ENCODE measurements around the gene AFAP1L2. TPM values are rescaled to one million over a fixed set of nuclear protein-coding genes. Genes with fewer than 3 reads are reported as not detected.

AFAP1L2 gene
- total and polyA plus RNA-seq, 2 donors (not counting 1 experiment from before 2014, with no cell fraction given): 4.7 to 4.9 TPM

DNA sequence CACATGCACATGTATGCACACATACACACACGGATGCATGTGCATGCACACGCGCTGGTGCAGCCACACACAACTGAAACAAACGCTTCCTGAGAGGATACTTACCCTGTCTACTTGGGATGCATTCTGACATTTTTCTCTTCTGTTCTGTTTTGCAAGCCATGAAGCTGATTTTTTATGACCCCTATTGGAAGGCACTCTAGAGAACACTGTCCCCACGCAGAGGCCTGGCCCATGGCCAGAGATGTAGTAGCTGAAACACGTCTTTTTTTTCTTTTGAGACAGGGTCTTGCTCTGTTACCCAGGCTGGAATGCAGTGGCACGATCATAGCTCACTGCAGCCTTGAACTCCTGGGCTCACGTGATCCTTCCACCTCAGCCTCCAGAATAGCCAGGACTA, 117.4 kb downstream of the AFAP1L2 start:
- H2AFZ ChIP-seq (ENCODE audit: insufficient read depth, low read depth, low read length, poor library complexity, severe bottlenecking): no peak overlapping the region
- H3K9me3 ChIP-seq (ENCODE audit: control extremely low read depth in 1 of 3, control insufficient read depth in 2 of 3, insufficient read depth in 1 of 3, low read length in 2 of 3): peaks cover 0 to 4% (median 0%) of the 10 kb centered on the region in 3 donors
- CTCF ChIA-PET: interaction anchor here (1.6 kb wide), 1 partner anchor 17 kb away, joined by 7 read pairs; no protein-coding TSS in a partner anchor
- H3K9ac ChIP-seq (ENCODE audit: low read length): no peak overlapping the region
- Mint-ChIP-seq H3K4me1 (no peaks in the 10 kb centered on the region), H3K27me3 (no peaks in the 10 kb centered on the region), H3K9me3 (ENCODE audit: insufficient read depth) (no peaks in the 10 kb centered on the region), H3K27ac (no peak overlapping the region), H3K4me3 (no peak overlapping the region)
- WGBS (ENCODE audit: insufficient coverage): 92% methylated on average over 8 of the region's 8 CpGs
- TF ChIP-seq, protein P1, sequence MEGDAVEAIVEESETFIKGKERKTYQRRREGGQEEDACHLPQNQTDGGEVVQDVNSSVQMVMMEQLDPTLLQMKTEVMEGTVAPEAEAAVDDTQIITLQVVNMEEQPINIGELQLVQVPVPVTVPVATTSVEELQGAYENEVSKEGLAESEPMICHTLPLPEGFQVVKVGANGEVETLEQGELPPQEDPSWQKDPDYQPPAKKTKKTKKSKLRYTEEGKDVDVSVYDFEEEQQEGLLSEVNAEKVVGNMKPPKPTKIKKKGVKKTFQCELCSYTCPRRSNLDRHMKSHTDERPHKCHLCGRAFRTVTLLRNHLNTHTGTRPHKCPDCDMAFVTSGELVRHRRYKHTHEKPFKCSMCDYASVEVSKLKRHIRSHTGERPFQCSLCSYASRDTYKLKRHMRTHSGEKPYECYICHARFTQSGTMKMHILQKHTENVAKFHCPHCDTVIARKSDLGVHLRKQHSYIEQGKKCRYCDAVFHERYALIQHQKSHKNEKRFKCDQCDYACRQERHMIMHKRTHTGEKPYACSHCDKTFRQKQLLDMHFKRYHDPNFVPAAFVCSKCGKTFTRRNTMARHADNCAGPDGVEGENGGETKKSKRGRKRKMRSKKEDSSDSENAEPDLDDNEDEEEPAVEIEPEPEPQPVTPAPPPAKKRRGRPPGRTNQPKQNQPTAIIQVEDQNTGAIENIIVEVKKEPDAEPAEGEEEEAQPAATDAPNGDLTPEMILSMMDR (IDR thresholded peaks at IDR 0.05): no peak
- TF ChIP-seq EZH2 (IDR thresholded peaks at IDR 0.05; ENCODE audit: borderline replicate concordance, insufficient read depth, low read depth, low read length, poor library complexity, severe bottlenecking): no peak
- H3K79me2 ChIP-seq (ENCODE audit: control insufficient read depth, insufficient read depth, low read length): no peaks in the 10 kb centered on the region
- no peaks in the 10 kb centered on the region for H4K20me1 ChIP-seq (ENCODE audit: control insufficient read depth, insufficient read depth, low read length, poor library complexity, severe bottlenecking)
- no peak for DNase-seq
- H3K36me3 ChIP-seq (replicated peaks in 1 of 2; ENCODE audit: control extremely low read depth in 1 of 2, control insufficient read depth in 1 of 2, extremely low read depth in 1 of 2, insufficient read depth in 2 of 2, low read length in 1 of 2): no peaks in the 10 kb centered on the region
- POLR2A ChIA-PET: no interaction called here
- no peak overlapping the region for H3K4me3 ChIP-seq (ENCODE audit: control extremely low read depth in 1 of 5, extremely low read depth in 1 of 5, insufficient read depth in 1 of 5, low read depth in 2 of 5, low read length in 4 of 5)
- intact Hi-C loops (cut with micrococcal nuclease): no loop called here
- ATAC-seq (ENCODE audit: low read depth): no peak
- no peaks in the 10 kb centered on the region for H3K4me1 ChIP-seq (ENCODE audit: control insufficient read depth in 2 of 2, insufficient read depth in 2 of 2, low read length in 2 of 2)
- H3K4me2 ChIP-seq (replicated peaks; ENCODE audit: low read depth, low read length, poor library complexity, severe bottlenecking): no peak overlapping the region
- no peaks in the 10 kb centered on the region for H3K27me3 ChIP-seq (replicated peaks in 1 of 4; ENCODE audit: control extremely low read depth in 1 of 4, control insufficient read depth in 3 of 4, insufficient read depth in 4 of 4, low read length in 3 of 4)
- H3K27ac ChIP-seq (ENCODE audit: low read length in 2 of 2): no peak overlapping the region

DNA sequence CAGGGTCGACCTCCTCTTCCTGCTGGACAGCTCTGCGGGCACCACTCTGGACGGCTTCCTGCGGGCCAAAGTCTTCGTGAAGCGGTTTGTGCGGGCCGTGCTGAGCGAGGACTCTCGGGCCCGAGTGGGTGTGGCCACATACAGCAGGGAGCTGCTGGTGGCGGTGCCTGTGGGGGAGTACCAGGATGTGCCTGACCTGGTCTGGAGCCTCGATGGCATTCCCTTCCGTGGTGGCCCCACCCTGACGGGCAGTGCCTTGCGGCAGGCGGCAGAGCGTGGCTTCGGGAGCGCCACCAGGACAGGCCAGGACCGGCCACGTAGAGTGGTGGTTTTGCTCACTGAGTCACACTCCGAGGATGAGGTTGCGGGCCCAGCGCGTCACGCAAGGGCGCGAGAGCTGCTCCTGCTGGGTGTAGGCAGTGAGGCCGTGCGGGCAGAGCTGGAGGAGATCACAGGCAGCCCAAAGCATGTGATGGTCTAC, 118.3 kb downstream of the AFAP1L2 start:
- Histone ChIP-seq H3K4me3 (ENCODE audit: control extremely low read depth in 1 of 5, extremely low read depth in 1 of 5, insufficient read depth in 1 of 5, low read depth in 2 of 5, low read length in 4 of 5) (no peak overlapping the region), H2AFZ (ENCODE audit: insufficient read depth, low read depth, low read length, poor library complexity, severe bottlenecking) (no peak overlapping the region), H3K9me3 (ENCODE audit: control extremely low read depth in 1 of 3, control insufficient read depth in 2 of 3, insufficient read depth in 1 of 3, low read length in 2 of 3) (peaks cover 0 to 4% (median 0%) of the 10 kb centered on the region in 3 donors), H3K4me2 (replicated peaks; ENCODE audit: low read depth, low read length, poor library complexity, severe bottlenecking) (no peak overlapping the region), H3K79me2 (ENCODE audit: control insufficient read depth, insufficient read depth, low read length) (no peaks in the 10 kb centered on the region), H3K4me1 (ENCODE audit: control insufficient read depth in 2 of 2, insufficient read depth in 2 of 2, low read length in 2 of 2) (no peaks in the 10 kb centered on the region), H3K9ac (ENCODE audit: low read length) (no peak overlapping the region), H4K20me1 (ENCODE audit: control insufficient read depth, insufficient read depth, low read length, poor library complexity, severe bottlenecking) (no peaks in the 10 kb centered on the region), H3K27ac (ENCODE audit: low read length in 2 of 2) (no peak overlapping the region), H3K27me3 (replicated peaks in 1 of 4; ENCODE audit: control extremely low read depth in 1 of 4, control insufficient read depth in 3 of 4, insufficient read depth in 4 of 4, low read length in 3 of 4) (no peaks in the 10 kb centered on the region), H3K36me3 (replicated peaks in 1 of 2; ENCODE audit: control extremely low read depth in 1 of 2, control insufficient read depth in 1 of 2, extremely low read depth in 1 of 2, insufficient read depth in 2 of 2, low read length in 1 of 2) (no peaks in the 10 kb centered on the region)
- Mint-ChIP-seq H3K27me3 (no peaks in the 10 kb centered on the region), H3K4me3 (no peak overlapping the region), H3K9me3 (ENCODE audit: insufficient read depth) (no peaks in the 10 kb centered on the region), H3K27ac (no peak overlapping the region), H3K4me1 (no peaks in the 10 kb centered on the region)
- DNase-seq (no peak), ATAC-seq (ENCODE audit: low read depth) (no peak)
- CTCF ChIA-PET: interaction anchor here (1.6 kb wide), 1 partner anchor 18 kb away, joined by 7 read pairs; no protein-coding TSS in a partner anchor
- POLR2A ChIA-PET: no interaction called here
- 97% methylated on average over 27 of the region's 31 CpGs for WGBS (ENCODE audit: insufficient coverage)
- no peak for TF ChIP-seq EZH2 (IDR thresholded peaks at IDR 0.05; ENCODE audit: borderline replicate concordance, insufficient read depth, low read depth, low read length, poor library complexity, severe bottlenecking)
- TF ChIP-seq, protein P1 (IDR thresholded peaks at IDR 0.05): no peak
- intact Hi-C loops (cut with micrococcal nuclease): no loop called here
